Activated CD8-positive, alpha-beta T cell treated with anti-CD3 and anti-CD28 coated beads, Interleukin-2, amount 10 ng/mL, durations not matched to agents 7 days and 5 days (primary cell): ENCODE measurements around the gene ALDH1A3. TPM values are rescaled to one million over a fixed set of nuclear protein-coding genes. Genes with fewer than 3 reads are reported as not detected.

Experiments used
- ATAC-seq: fragments of 150-1000 bp; cut with Tn5 transposase; one replicate; pipeline ENCODE4 v1.10.0; 2021; ENCODE audit warnings: moderate library complexity
- CTCF ChIA-PET: fragments of 350-600 bp; sonication (Branson Sonifier 250); formaldehyde crosslinking; loops from one replicate; lab custom pipeline; 2021; ENCODE audit warnings: antibody characterized with exemption; lab: Charles Lee
- POLR2A ChIA-PET: fragments of 350-600 bp; sonication (Branson Sonifier 250); formaldehyde crosslinking; loops from one replicate; lab custom pipeline; 2021; ENCODE audit warnings: antibody characterized with exemption; lab: Charles Lee
- DNase-seq: peaks from one replicate; pipeline ENCODE4 v3.0.0-alpha.2; 2020
- H3K27ac Mint-ChIP-seq: one replicate; pipeline ENCODE4 v1.8.0; 2021; ENCODE audit warnings: mild to moderate bottlenecking, mixed read lengths
- H3K27me3 Mint-ChIP-seq: one replicate; pipeline ENCODE4 v1.8.0; 2021; ENCODE audit warnings: low read depth, mixed read lengths
- H3K36me3 Mint-ChIP-seq: one replicate; pipeline ENCODE4 v1.8.0; 2021; ENCODE audit warnings: low read depth, mixed read lengths
- H3K4me1 Mint-ChIP-seq: one replicate; pipeline ENCODE4 v1.8.0; 2021; ENCODE audit warnings: low read depth, mixed read lengths
- H3K4me3 Mint-ChIP-seq: one replicate; pipeline ENCODE4 v1.8.0; 2021; ENCODE audit warnings: mild to moderate bottlenecking, mixed read lengths
- H3K9me3 Mint-ChIP-seq: one replicate; pipeline ENCODE4 v1.8.0; 2022; ENCODE audit warnings: mixed read lengths; ENCODE audit not compliant: insufficient read depth
- total RNA-seq, 2 experiments: library from RNA; stranded (reverse); gene quantifications; one replicate each; pipeline ENCODE4 v1.2.3, GENCODE V29; 2021

The ALDH1A3 gene
- total RNA-seq, 2 experiments from 2014 or later, result not detected

DNA sequence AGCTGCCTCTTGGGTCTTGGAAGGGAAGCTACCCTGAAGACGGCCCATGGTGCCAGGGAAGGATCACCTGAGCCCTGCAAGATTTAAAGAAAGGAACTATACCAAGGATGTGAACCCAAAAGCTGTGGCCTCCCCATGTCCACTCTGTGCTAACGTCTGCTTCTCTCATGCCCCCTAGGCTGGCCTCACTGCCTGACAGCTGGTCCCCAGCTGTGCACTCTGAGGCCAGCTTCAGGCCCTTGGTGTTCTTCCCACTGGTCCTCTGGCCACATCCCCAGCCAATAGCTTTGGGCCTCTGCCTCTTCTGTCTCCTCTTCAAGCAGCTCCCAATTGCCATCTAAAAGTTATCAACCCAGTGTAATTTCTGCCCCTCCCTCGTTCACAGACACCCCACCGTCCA lies 34.3 kb downstream of the ALDH1A3 start:
- POLR2A ChIA-PET, result interaction anchor here (1.2 kb wide), 1 partner anchor 18 kb away, joined by 4 read pairs; no protein-coding TSS in a partner anchor
- peaks cover 8% of the 10 kb centered on the region for H3K4me1 Mint-ChIP-seq
- no peaks in the 10 kb centered on the region for H3K9me3 Mint-ChIP-seq
- no peaks in the 10 kb centered on the region for H3K36me3 Mint-ChIP-seq
- CTCF ChIA-PET, result interaction anchor here (1.0 kb wide), 1 partner anchor 93 kb away, joined by 4 read pairs; no protein-coding TSS in a partner anchor
- no peak overlapping the region for H3K27ac Mint-ChIP-seq
- H3K4me3 Mint-ChIP-seq, result no peak overlapping the region
- DNase-seq (no peak), ATAC-seq (no peak)
- H3K27me3 Mint-ChIP-seq, result peaks cover 44% of the 10 kb centered on the region

DNA sequence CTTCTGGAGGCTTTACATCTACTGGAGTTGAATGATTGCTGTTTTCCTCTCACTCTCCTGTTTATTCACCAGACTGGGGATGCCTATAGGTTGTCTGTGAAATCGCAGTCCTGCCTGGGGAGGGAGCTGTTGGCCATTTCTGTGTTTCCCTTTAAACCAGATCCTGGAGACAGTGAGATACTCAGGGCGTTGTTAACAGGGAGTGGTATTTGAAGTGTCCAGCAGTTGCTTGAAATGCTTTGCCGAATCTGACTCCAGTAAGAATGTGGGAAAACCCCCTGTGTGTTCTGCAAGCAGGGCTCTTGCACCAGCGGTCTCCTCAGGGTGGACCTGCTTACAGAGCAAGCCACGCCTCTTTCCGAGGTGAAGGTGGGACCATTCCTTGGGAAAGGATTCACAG lies 35.2 kb downstream of the ALDH1A3 start:
- Mint-ChIP-seq H3K36me3 (no peaks in the 10 kb centered on the region), H3K9me3 (no peaks in the 10 kb centered on the region), H3K27me3 (peaks cover 46% of the 10 kb centered on the region), H3K4me1 (peaks cover 10% of the 10 kb centered on the region), H3K4me3 (no peak overlapping the region), H3K27ac (no peak overlapping the region)
- no peak for ATAC-seq
- ChIA-PET CTCF (interaction anchor here (7.9 kb wide), 1 partner anchor 93 kb away, joined by 222 read pairs; no protein-coding TSS in a partner anchor), POLR2A (interaction anchor here (1.2 kb wide), 1 partner anchor 18 kb away, joined by 4 read pairs; no protein-coding TSS in a partner anchor)
- DNase-seq, result no peak

DNA sequence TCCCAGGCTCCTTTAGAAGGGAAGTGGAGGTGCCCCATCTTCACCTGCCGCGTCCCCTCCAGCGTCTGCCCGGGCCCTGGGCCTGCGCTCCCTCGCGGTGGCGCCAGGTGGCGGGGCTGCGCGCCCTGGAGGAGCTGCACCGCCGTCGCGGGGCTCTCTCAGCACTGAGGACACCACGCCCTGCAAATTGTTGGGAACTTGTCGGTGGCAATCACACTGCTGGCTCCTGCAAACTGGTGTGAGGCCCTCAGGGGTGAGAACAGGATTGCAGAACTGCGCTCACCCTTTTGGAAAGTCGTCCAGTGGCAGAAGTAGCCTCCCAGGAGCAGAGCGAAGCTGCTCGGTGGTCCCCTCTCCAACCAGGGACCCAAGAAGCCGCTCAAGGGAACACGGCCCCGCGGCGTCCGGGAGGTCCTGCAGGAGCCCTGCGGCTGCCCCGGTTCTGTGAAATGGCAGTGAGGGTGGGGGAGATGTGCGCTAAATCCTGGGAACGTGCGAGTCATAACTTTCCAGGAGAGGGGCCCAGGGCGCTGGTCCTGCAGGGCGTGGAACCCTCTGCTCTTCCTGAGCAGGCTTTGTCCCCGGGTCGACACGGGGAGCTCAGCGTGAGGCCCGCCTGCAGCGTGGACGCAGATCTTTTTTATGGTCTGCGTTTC lies 38.5 kb downstream of the ALDH1A3 start:
- DNase-seq (peak; percentile 76), ATAC-seq (peak; percentile 95)
- CTCF ChIA-PET, result interaction anchor here (0.7 to 7.9 kb wide), 19 partner anchors 10 to 724 kb away, joined by 3 to 222 read pairs (median 4); partner anchors contain the start of genes ASB7 and LINS1
- Mint-ChIP-seq H3K9me3 (no peaks in the 10 kb centered on the region), H3K4me3 (peak overlapping the region; percentile 70), H3K4me1 (peaks cover 22% of the 10 kb centered on the region), H3K36me3 (no peaks in the 10 kb centered on the region), H3K27me3 (peaks cover 66% of the 10 kb centered on the region), H3K27ac (no peak overlapping the region)
- POLR2A ChIA-PET, result interaction anchor here (0.6 to 1.2 kb wide), 2 partner anchors 90 to 323 kb away, joined by 4 to 8 read pairs; no protein-coding TSS in a partner anchor

DNA sequence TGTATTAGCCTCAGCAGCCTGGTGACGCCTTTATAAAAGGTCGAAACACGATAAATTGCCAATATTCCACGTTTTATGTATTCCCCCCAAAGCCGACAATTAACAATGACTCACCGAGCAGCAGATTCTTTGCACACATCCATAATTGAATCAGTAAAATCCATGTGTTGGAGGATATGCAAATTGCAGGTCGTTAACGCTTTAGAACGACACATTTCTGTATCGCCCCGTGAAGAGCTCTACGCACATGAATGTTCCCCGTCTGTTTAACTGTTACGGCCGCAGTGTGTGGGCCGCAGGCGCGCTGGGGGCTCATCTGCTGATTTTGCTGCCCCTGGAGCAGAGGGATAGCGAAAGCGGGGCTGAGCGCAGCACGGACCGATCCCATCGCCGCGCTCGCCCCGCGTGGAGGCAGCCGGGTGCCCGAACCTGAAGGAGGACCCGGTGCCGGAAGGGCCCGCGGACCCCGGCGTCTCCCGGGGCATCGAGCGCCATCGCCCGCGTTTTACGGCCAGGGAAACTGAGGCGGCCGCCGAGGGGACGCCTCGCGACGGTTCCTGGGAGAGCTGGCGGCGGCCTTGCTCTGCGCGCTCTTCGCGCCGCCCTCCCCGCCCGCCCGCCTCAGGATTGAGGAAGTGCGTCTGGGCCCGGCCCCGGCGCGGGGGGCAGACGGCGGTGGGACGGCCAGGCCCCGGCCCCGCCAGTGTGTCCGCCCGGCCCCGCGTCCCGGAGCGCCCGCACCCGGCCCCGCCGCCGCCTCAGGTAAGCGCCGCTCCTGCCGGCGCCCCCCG lies 39.3 kb downstream of the ALDH1A3 start, which contains the start of gene LRRK1:
LRRK1 (plus strand) TSS at position 668 of the 791 bp plus-strand sequence. CDS start 5,276 bp downstream, outside the sequence.
- no peaks in the 10 kb centered on the region for H3K36me3 Mint-ChIP-seq
- no peaks in the 10 kb centered on the region for H3K9me3 Mint-ChIP-seq
- DNase-seq, result peak; percentile 26
- peaks cover 22% of the 10 kb centered on the region for H3K4me1 Mint-ChIP-seq
- POLR2A ChIA-PET, result interaction anchor here (0.6 to 1.2 kb wide), 2 partner anchors 89 to 323 kb away, joined by 4 to 8 read pairs; no protein-coding TSS in a partner anchor
- peak within 1 kb of the TSS; percentile 70 for H3K4me3 Mint-ChIP-seq
- no peak within 1 kb of the TSS for H3K27ac Mint-ChIP-seq
- peaks cover 61% of the 10 kb centered on the region for H3K27me3 Mint-ChIP-seq
- CTCF ChIA-PET, result interaction anchor here (0.8 to 7.9 kb wide), 15 partner anchors 9 to 602 kb away, joined by 3 to 222 read pairs (median 4); partner anchors contain the start of genes ASB7 and LINS1
- peak; percentile 22 for ATAC-seq

DNA sequence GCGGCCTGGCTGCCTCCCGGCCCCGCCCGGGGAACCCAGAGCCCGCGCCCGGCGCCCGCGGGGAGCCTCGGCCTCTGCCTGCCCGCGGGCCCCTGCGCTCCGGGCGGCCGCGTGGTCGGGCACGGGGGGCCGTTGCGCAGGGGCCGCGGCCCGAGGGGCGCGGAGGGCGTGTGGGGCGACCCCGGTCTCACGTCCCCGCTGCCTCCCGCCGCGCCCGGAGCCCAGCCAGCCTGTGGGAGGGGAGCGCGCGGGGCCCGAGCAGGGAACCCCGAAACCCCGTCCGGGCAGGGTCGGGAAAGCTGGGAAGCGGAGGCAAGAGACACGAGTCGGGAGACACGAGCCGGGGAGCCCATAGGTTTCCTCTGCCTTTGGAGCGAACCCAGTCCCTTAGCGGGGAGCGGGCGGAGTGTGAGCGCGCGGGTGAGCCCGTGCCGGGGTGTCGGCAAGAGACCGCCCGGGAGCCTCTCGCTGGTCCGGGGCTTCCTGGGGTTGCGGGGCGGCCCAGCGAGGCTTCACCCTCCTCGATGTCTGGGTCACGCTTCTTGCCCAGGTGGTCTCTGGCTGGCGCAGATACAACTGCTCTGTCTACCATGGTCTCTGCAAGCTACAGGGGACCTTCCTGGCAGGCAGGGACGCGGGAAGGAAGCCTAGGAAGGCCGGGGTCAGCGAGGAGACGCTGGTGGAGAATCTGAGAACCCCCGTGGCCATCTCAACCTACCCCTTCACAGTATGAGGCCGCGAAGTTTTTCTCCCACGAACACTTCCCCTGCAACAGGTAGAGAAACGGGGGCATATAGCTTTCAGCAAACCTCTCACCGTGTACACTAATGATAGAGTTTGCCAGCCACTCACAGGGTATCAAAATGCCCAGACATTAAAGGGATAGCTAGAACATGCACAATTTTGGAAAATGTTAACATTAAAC lies 40.1 kb downstream of the ALDH1A3 start:
- CTCF ChIA-PET, result interaction anchor here (0.8 to 7.9 kb wide), 5 partner anchors 9 to 339 kb away, joined by 3 to 222 read pairs (median 3); no protein-coding TSS in a partner anchor
- H3K9me3 Mint-ChIP-seq, result no peaks in the 10 kb centered on the region
- ATAC-seq, result peak; percentile 61
- no peak overlapping the region for H3K27ac Mint-ChIP-seq
- no peaks in the 10 kb centered on the region for H3K36me3 Mint-ChIP-seq
- POLR2A ChIA-PET, result no interaction called here
- H3K4me3 Mint-ChIP-seq, result peak overlapping the region; percentile 50
- DNase-seq, result peak; percentile 28
- peaks cover 22% of the 10 kb centered on the region for H3K4me1 Mint-ChIP-seq
- peaks cover 57% of the 10 kb centered on the region for H3K27me3 Mint-ChIP-seq

DNA sequence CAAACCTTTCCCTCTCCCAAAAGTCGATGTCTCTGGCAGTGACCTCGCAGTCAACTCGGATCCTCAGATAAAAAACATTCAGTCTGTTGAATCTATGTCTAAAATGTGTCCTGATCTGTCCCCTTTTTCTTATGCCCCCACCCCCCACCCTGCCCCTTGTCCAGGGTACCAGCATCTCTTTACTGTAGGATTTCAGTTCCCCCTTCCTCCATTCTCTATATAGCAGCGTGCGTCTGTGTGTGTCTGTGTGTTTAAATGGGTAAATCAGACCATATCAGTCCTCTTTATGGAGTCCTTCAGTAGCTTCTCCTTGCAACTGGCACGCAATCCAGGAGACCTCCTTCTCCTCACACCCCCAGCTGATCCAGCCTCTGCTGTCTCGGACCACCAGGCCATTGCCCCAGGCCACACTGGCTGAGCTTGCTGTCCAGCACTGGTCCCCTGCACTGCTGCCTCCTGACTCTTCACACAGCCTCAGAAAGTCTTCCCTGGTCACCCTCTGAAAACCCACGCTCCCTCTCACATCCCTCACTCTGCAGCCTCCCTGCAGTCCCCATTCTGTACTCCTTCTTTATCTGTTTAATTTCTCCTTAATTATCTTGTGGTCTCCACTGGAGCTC lies 41.0 kb downstream of the ALDH1A3 start:
- no peak for DNase-seq
- Mint-ChIP-seq H3K27me3 (peaks cover 53% of the 10 kb centered on the region), H3K27ac (no peak overlapping the region), H3K4me3 (no peak overlapping the region), H3K36me3 (no peaks in the 10 kb centered on the region), H3K9me3 (no peaks in the 10 kb centered on the region), H3K4me1 (peaks cover 22% of the 10 kb centered on the region)
- ChIA-PET CTCF (interaction anchor here (0.8 to 7.9 kb wide), 4 partner anchors 8 to 338 kb away, joined by 3 to 222 read pairs (median 3); no protein-coding TSS in a partner anchor), POLR2A (no interaction called here)
- no peak for ATAC-seq

DNA sequence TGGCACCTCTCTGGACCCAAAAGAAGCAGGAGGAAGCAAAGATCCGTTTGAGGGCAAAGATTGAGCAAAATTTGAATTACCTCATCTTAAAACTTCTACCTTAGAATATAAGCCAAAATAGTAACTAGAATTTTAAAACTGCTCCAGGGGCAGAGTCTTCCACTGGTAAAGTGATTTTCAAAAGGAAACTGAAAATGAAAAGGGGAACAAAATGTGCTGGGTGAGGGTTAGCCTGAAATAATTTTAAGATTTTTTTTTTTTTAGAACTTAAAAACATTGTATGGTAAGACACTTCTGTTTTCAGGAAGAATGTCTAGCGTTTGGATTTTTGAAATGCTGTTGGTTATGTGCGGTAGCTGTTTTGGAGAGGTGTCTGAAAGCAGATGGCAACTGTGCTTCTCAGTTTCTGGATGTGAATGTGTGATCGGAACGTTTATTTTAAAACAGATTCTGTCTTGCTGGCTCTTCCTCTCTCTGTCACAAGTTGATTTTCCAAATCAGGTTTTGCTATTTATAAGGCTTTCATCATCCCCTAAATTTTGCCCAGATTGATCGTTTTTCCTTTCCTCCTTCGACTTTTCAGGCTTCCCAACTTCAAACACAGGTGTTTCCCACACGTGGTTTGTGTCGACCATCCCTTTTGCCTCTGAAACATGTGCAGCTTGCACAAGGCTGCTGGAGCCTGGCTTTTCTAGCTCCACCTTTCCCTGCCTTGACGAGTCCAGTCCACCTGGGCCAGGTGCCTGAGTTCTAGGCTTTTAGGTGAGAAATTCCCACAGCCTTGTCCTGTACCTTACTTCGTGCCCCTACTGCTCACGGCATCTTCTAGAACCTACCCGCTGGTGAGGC lies 42.8 kb downstream of the ALDH1A3 start:
- Mint-ChIP-seq H3K4me3 (peak overlapping the region; percentile 37), H3K9me3 (no peaks in the 10 kb centered on the region), H3K4me1 (peaks cover 22% of the 10 kb centered on the region), H3K27ac (no peak overlapping the region), H3K36me3 (no peaks in the 10 kb centered on the region), H3K27me3 (peaks cover 43% of the 10 kb centered on the region)
- DNase-seq (no peak), ATAC-seq (no peak)
- POLR2A ChIA-PET, result no interaction called here
- CTCF ChIA-PET, result interaction anchor here (7.9 kb wide), 1 partner anchor 85 kb away, joined by 222 read pairs; no protein-coding TSS in a partner anchor

DNA sequence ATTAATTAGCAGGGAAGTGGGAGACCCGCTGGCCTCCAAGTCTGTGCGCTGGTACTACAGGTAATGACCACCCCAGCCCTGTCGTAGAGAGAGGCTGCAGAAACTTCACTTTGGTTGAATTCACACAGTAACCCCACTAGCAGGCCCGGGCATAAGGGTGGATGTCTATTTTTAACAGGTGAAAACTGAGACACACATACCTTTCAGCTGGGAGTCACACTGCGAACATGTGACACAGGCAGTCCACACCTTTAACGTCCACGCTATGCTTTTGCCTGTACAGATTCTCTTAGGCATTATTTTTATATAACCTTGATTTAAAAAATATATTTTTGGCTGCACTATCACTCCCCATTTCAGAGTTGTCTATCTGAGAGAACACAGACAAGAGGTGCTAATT lies 43.4 kb downstream of the ALDH1A3 start:
- H3K9me3 Mint-ChIP-seq, result no peaks in the 10 kb centered on the region
- ATAC-seq, result no peak
- no peak overlapping the region for H3K27ac Mint-ChIP-seq
- H3K4me1 Mint-ChIP-seq, result peaks cover 21% of the 10 kb centered on the region
- peaks cover 41% of the 10 kb centered on the region for H3K27me3 Mint-ChIP-seq
- ChIA-PET POLR2A (no interaction called here), CTCF (interaction anchor here (1.2 kb wide), 1 partner anchor 86 kb away, joined by 4 read pairs; no protein-coding TSS in a partner anchor)
- DNase-seq, result no peak
- H3K36me3 Mint-ChIP-seq, result no peaks in the 10 kb centered on the region
- H3K4me3 Mint-ChIP-seq, result no peak overlapping the region

DNA sequence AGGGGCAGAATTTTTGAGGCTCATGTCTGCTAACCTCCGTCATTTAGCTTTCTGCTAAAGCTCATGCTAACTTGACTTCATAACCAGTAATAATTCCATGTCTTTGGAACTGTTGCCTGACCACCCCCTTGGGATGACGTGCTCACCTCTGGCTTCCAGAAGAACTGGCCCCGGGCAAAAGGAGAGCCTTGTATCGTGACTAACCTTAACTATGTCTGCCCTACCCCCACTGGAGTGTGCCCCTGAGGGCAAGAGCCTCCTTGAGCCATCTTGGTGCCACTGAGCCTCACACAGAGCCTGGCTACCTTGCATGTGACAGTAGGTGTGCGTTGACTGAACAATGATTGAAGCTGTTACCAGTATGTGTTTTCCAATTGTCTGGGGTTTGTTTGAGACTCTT lies 44.3 kb downstream of the ALDH1A3 start:
- peaks cover 33% of the 10 kb centered on the region for H3K27me3 Mint-ChIP-seq
- no peak overlapping the region for H3K27ac Mint-ChIP-seq
- H3K36me3 Mint-ChIP-seq, result no peaks in the 10 kb centered on the region
- ChIA-PET POLR2A (no interaction called here), CTCF (interaction anchor here (1.2 kb wide), 1 partner anchor 85 kb away, joined by 4 read pairs; no protein-coding TSS in a partner anchor)
- no peaks in the 10 kb centered on the region for H3K9me3 Mint-ChIP-seq
- ATAC-seq, result no peak
- H3K4me1 Mint-ChIP-seq, result peaks cover 14% of the 10 kb centered on the region
- DNase-seq, result no peak
- H3K4me3 Mint-ChIP-seq, result no peak overlapping the region

DNA sequence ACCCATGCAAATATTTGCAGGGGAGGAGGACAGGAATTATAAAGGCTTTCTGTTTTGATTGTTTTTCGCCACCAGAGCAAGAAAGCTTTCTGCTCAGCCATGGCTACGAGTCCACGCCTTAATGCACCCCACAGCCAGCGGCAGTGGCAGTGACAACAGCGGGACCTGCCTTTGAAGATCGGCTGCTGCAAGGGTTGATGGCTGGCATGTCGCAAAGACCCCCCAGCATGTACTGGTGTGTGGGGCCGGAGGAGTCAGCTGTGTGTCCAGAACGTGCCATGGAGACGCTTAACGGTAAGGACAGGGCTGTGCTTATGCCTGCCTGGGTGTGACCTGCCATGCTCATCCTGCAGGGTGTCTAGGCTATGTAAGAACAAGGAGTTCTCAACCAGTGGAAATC lies 44.8 kb downstream of the ALDH1A3 start:
- no peak overlapping the region for H3K27ac Mint-ChIP-seq
- DNase-seq (no peak), ATAC-seq (no peak)
- H3K9me3 Mint-ChIP-seq, result no peaks in the 10 kb centered on the region
- CTCF ChIA-PET, result no interaction called here
- POLR2A ChIA-PET, result no interaction called here
- H3K4me3 Mint-ChIP-seq, result no peak overlapping the region
- peaks cover 14% of the 10 kb centered on the region for H3K4me1 Mint-ChIP-seq
- H3K27me3 Mint-ChIP-seq, result peaks cover 33% of the 10 kb centered on the region
- no peaks in the 10 kb centered on the region for H3K36me3 Mint-ChIP-seq
